ENCODE data around the gene HMMR. TPM values are rescaled to one million over a fixed set of nuclear protein-coding genes. Genes with fewer than 3 reads are reported as not detected.

The HMMR gene
- total RNA-seq, 1 experiment from 2014 or later = 57.6 TPM

DNA sequence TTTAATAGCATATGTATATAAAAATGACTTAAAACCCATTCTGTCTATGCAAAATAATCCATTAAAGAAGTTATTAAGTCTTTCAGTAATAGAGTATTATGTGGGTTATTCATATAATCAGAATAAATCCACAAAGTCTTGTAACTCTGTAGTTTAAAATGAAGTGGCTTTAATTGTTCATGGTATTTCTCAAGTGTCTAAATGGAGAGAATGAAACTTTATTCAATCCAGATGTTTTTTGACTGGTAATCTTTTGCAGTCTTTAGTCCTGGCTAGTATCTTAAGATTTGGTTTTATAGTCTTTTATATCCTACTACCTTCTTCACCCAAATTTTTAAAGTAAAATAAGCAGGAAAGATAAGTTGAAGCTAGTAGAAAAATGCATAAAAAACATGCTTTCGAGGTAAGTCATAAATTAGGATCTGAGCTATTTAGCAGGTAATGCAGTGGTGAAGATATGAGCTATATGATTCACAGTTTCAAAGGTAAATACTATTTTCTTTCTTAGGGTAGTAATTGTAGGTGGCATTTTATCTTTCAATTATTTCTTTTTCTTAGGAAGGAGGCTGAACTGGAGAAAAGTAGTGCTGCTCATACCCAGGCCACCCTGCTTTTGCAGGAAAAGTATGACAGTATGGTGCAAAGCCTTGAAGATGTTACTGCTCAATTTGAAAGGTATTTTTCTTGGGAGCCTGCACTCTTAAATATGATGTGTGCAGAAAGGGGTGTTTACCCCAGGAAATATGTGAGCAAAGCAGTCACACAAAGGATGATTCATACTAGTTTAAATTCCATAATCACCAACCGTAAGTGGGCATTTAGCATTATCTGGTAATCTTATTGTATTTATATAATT, 17.9 kb downstream of the HMMR start:
- Histone ChIP-seq H3K9me3 (ENCODE audit: low read depth, low read length, poor library complexity, severe bottlenecking) (no peaks in the 10 kb centered on the region), H3K4me1 (ENCODE audit: insufficient read depth, low read length, poor library complexity, severe bottlenecking) (no peaks in the 10 kb centered on the region), H3K27ac (ENCODE audit: low read depth, low read length, poor library complexity, severe bottlenecking) (no peak overlapping the region), H3K36me3 (ENCODE audit: insufficient read depth, low read length, poor library complexity, severe bottlenecking) (peaks cover 72% of the 10 kb centered on the region), H3K4me3 (ENCODE audit: low read depth, low read length, poor library complexity, severe bottlenecking) (no peak overlapping the region), H3K27me3 (replicated peaks; ENCODE audit: insufficient read depth, low read depth, low read length, poor library complexity) (no peaks in the 10 kb centered on the region)
- no peak for DNase-seq (ENCODE audit: low spot score)
- ChIA-PET POLR2A (ENCODE audit: low non-redundant PET) (no interaction called here), CTCF (no interaction called here)
- TF ChIP-seq, protein P1, sequence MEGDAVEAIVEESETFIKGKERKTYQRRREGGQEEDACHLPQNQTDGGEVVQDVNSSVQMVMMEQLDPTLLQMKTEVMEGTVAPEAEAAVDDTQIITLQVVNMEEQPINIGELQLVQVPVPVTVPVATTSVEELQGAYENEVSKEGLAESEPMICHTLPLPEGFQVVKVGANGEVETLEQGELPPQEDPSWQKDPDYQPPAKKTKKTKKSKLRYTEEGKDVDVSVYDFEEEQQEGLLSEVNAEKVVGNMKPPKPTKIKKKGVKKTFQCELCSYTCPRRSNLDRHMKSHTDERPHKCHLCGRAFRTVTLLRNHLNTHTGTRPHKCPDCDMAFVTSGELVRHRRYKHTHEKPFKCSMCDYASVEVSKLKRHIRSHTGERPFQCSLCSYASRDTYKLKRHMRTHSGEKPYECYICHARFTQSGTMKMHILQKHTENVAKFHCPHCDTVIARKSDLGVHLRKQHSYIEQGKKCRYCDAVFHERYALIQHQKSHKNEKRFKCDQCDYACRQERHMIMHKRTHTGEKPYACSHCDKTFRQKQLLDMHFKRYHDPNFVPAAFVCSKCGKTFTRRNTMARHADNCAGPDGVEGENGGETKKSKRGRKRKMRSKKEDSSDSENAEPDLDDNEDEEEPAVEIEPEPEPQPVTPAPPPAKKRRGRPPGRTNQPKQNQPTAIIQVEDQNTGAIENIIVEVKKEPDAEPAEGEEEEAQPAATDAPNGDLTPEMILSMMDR (conservative IDR thresholded peaks at IDR 0.05; ENCODE audit: low read depth, low read length) = no peak
- TF ChIP-seq EZH2 (IDR thresholded peaks at IDR 0.05; ENCODE audit: borderline replicate concordance, low read depth, low read length, poor library complexity, severe bottlenecking) = no peak
- no TSS peak for BruUV-seq (replicated peaks)
- intact Hi-C loops (cut with micrococcal nuclease; ENCODE audit: unreplicated experiment) = no loop called here

DNA sequence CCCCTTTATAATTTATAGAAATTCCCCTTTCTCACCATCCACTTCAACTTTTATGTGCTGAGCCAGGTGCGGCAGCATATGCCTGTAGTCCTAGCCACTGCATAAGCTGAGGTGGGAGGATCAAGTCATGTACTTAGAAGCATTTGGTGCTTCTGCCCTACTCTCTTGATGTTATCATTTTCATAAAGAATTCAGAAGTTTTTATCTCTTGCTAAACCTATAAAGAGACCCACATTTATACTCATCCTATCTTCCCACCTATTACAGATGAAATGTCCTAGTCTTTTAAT, 18.5 kb downstream of the HMMR start:
- H3K4me3 ChIP-seq (ENCODE audit: low read depth, low read length, poor library complexity, severe bottlenecking) = no peak overlapping the region
- no peaks in the 10 kb centered on the region for H3K4me1 ChIP-seq (ENCODE audit: insufficient read depth, low read length, poor library complexity, severe bottlenecking)
- H3K27ac ChIP-seq (ENCODE audit: low read depth, low read length, poor library complexity, severe bottlenecking) = no peak overlapping the region
- CTCF ChIA-PET = no interaction called here
- DNase-seq (ENCODE audit: low spot score) = no peak
- peaks cover 73% of the 10 kb centered on the region for H3K36me3 ChIP-seq (ENCODE audit: insufficient read depth, low read length, poor library complexity, severe bottlenecking)
- no peak for TF ChIP-seq EZH2 (IDR thresholded peaks at IDR 0.05; ENCODE audit: borderline replicate concordance, low read depth, low read length, poor library complexity, severe bottlenecking)
- TF ChIP-seq, protein P1 (conservative IDR thresholded peaks at IDR 0.05; ENCODE audit: low read depth, low read length) = no peak
- POLR2A ChIA-PET (ENCODE audit: low non-redundant PET) = no interaction called here
- intact Hi-C loops (cut with micrococcal nuclease; ENCODE audit: unreplicated experiment) = no loop called here
- no peaks in the 10 kb centered on the region for H3K27me3 ChIP-seq (replicated peaks; ENCODE audit: insufficient read depth, low read depth, low read length, poor library complexity)
- H3K9me3 ChIP-seq (ENCODE audit: low read depth, low read length, poor library complexity, severe bottlenecking) = no peaks in the 10 kb centered on the region
- no TSS peak for BruUV-seq (replicated peaks)

DNA sequence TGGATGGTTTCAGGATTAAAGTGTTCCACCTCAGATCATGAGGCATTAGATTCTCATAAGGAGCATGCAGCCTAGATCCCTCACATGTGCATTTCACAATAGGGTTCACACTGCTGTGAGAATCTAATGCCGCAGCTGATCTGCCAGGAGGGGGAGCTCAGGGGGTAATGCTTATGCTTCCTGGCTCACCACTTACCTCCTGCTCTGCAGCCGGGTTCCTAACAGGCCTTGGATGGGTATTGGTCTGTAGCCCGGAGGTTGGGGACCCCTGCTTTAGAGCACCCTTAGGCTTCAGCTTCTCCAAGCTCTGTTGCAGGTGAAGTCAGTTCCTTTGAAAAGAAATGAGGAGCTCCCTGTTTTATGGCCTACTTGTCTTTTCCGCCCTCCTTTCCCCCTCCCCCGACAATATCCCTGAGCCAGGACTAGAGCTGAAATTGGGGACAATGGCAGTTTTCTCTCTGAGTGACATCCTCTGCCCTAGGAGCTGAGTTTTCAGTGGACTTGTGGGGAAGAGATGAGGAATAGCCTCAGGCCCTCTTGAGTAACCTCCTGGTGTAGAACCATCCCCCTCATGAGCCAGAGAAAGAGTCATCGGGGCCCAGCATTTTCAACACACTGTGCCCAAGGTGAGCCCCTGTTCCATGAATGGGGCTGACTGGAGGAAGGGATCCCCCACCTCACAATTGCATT, 28.8 kb downstream of the HMMR start:
- no peaks in the 10 kb centered on the region for H3K9me3 ChIP-seq (ENCODE audit: low read depth, low read length, poor library complexity, severe bottlenecking)
- ChIA-PET POLR2A (ENCODE audit: low non-redundant PET) (no interaction called here), CTCF (no interaction called here)
- no peak for TF ChIP-seq EZH2 (IDR thresholded peaks at IDR 0.05; ENCODE audit: borderline replicate concordance, low read depth, low read length, poor library complexity, severe bottlenecking)
- TF ChIP-seq, protein P1 (conservative IDR thresholded peaks at IDR 0.05; ENCODE audit: low read depth, low read length) = peak; percentile 40; the same call in 1 of the 2 replicates
- H3K4me3 ChIP-seq (ENCODE audit: low read depth, low read length, poor library complexity, severe bottlenecking) = no peak overlapping the region
- no peak overlapping the region for H3K27ac ChIP-seq (ENCODE audit: low read depth, low read length, poor library complexity, severe bottlenecking)
- H3K36me3 ChIP-seq (ENCODE audit: insufficient read depth, low read length, poor library complexity, severe bottlenecking) = peaks cover 43% of the 10 kb centered on the region
- no peaks in the 10 kb centered on the region for H3K4me1 ChIP-seq (ENCODE audit: insufficient read depth, low read length, poor library complexity, severe bottlenecking)
- H3K27me3 ChIP-seq (replicated peaks; ENCODE audit: insufficient read depth, low read depth, low read length, poor library complexity) = no peaks in the 10 kb centered on the region
- no TSS peak for BruUV-seq (replicated peaks)
- intact Hi-C loops (cut with micrococcal nuclease; ENCODE audit: unreplicated experiment) = no loop called here
- peak; percentile 45 for DNase-seq (ENCODE audit: low spot score)
